Stimulated activated CD4-positive, alpha-beta T cell treated with anti-CD3 and anti-CD28 coated beads, TNF-alpha, amount 100 ng/mL, for 4 hours (primary cell): Measurements from ENCODE around the gene CTNNBIP1.

ENCODE experiments used
- DNase-seq, 3 experiments: peaks; one replicate each; pipeline ENCODE4 v3.0.0-alpha.2; 2020; ENCODE audit warnings: low read depth in 3 of 3

CTNNBIP1 gene

GRCh38 chr1:9853249-9853595 is 56.8 kb downstream of the CTNNBIP1 start:
- DNase-seq = no peak

- DNase-seq = no peak
These were observed 57.4 kb downstream of the CTNNBIP1 start for GRCh38 chr1:9852410-9853248.

- DNase-seq = no peak
These were observed 58.1 kb downstream of the CTNNBIP1 start for GRCh38 chr1:9852004-9852403.

GRCh38 chr1:9850442-9851162 is 59.5 kb downstream of the CTNNBIP1 start:
- DNase-seq = no peak

GRCh38 chr1:9849691-9850441 is 60.2 kb downstream of the CTNNBIP1 start:
- DNase-seq = no peak

GRCh38 chr1:9848022-9848421 is 62.0 kb downstream of the CTNNBIP1 start:
- no peak for DNase-seq

- DNase-seq = no peak
These were observed 62.8 kb downstream of the CTNNBIP1 start for GRCh38 chr1:9847269-9847668.

- DNase-seq = no peak
These were observed 63.4 kb downstream of the CTNNBIP1 start for GRCh38 chr1:9846611-9847171.

GRCh38 chr1:9845914-9846313 is 64.2 kb downstream of the CTNNBIP1 start:
- DNase-seq = no peak

- no peak for DNase-seq
These were observed 65.3 kb downstream of the CTNNBIP1 start for GRCh38 chr1:9844756-9845155.

- no peak for DNase-seq
These were observed 66.0 kb downstream of the CTNNBIP1 start for GRCh38 chr1:9844106-9844505.

- DNase-seq = no peak
These were observed 66.5 kb downstream of the CTNNBIP1 start for GRCh38 chr1:9843576-9843945.

- no peak for DNase-seq
These were observed 67.1 kb downstream of the CTNNBIP1 start for GRCh38 chr1:9842781-9843575.

GRCh38 chr1:9842073-9842711 is 67.9 kb downstream of the CTNNBIP1 start:
- DNase-seq = no peak

GRCh38 chr1:9841460-9841859 is 68.6 kb downstream of the CTNNBIP1 start:
- no peak for DNase-seq

- no peak for DNase-seq
These were observed 69.9 kb downstream of the CTNNBIP1 start for GRCh38 chr1:9840176-9840575.

GRCh38 chr1:9838946-9839345 is 71.1 kb downstream of the CTNNBIP1 start:
- no peak for DNase-seq

- no peak for DNase-seq
These were observed 73.5 kb downstream of the CTNNBIP1 start for GRCh38 chr1:9836632-9836960.

GRCh38 chr1:9835758-9836631 is 74.1 kb downstream of the CTNNBIP1 start:
- DNase-seq = no peak

GRCh38 chr1:9835404-9835757 is 74.7 kb downstream of the CTNNBIP1 start:
- no peak for DNase-seq
